Measurements from ENCODE around the gene SRRM2.

GRCh38 chr16:2777903-2778629 is 25.6 kb downstream of the SRRM2 start:
- TF ChIP-seq, protein P1, sequence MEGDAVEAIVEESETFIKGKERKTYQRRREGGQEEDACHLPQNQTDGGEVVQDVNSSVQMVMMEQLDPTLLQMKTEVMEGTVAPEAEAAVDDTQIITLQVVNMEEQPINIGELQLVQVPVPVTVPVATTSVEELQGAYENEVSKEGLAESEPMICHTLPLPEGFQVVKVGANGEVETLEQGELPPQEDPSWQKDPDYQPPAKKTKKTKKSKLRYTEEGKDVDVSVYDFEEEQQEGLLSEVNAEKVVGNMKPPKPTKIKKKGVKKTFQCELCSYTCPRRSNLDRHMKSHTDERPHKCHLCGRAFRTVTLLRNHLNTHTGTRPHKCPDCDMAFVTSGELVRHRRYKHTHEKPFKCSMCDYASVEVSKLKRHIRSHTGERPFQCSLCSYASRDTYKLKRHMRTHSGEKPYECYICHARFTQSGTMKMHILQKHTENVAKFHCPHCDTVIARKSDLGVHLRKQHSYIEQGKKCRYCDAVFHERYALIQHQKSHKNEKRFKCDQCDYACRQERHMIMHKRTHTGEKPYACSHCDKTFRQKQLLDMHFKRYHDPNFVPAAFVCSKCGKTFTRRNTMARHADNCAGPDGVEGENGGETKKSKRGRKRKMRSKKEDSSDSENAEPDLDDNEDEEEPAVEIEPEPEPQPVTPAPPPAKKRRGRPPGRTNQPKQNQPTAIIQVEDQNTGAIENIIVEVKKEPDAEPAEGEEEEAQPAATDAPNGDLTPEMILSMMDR (IDR thresholded peaks at IDR 0.05): no peak
- TF ChIP-seq POLR2AphosphoS5 (IDR thresholded peaks at IDR 0.05): no peak
- TF ChIP-seq POLR2A (IDR thresholded peaks at IDR 0.05): no peak
- no peak for TF ChIP-seq EP300 (IDR thresholded peaks at IDR 0.05; ENCODE audit: low read depth)

All from transverse colon (tissue), 4 donors.